ENCODE measurements around the gene GABRB2. TPM values are rescaled to one million over a fixed set of nuclear protein-coding genes. Genes with fewer than 3 reads are reported as not detected.

Gene GABRB2
- total and polyA plus RNA-seq, 4 donors, result 0.08 TPM; not detected in 3

DNA sequence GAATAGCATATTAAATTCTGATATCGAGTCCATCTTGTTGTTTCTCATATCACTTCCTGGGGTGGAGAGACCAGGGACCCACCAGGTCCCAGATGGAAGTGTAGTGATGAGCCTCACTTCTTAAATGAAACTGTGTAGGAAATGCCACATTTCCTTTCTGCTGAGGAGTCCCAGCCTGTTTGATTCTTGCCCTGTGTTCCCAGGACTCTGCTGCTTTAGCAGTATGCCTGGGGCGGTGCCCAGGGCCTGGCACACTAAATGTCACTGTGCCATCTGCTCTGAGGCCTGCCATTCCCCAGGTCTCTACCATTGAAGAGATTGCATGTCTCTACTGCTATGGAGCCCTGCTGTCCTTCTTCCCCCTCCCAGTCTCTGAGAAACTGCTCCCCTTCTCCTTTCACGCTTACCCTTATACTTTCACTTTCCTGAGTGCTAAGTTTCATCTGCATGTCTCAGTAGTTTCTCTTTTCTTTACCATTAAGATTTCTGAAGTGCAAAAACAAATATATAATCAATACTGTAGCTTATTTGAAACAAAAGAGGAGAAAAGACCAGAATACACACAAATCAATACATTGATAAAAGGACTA is 260.4 kb downstream of the GABRB2 start:
- Histone ChIP-seq H3K36me3 (ENCODE audit: control insufficient read depth in 4 of 4, insufficient read depth in 3 of 4, low read depth in 1 of 4, low read length in 3 of 4) (no peaks in the 10 kb centered on the region), H3K27ac (ENCODE audit: low read depth in 1 of 2, low read length in 2 of 2) (no peak overlapping the region), H3K9ac (ENCODE audit: low read depth in 1 of 2, low read length in 2 of 2) (no peak overlapping the region), H3K4me1 (ENCODE audit: control insufficient read depth in 4 of 4, insufficient read depth in 4 of 4, low read length in 3 of 4) (no peaks in the 10 kb centered on the region), H3K4me3 (ENCODE audit: low read depth in 1 of 3, low read length in 3 of 3) (no peak overlapping the region), H3K9me3 (ENCODE audit: control insufficient read depth in 4 of 4, low read length in 3 of 4) (no peaks in the 10 kb centered on the region), H3K27me3 (ENCODE audit: control insufficient read depth in 4 of 4, insufficient read depth in 4 of 4, low read length in 3 of 4) (no peaks in the 10 kb centered on the region)
- TF ChIP-seq, protein P1, sequence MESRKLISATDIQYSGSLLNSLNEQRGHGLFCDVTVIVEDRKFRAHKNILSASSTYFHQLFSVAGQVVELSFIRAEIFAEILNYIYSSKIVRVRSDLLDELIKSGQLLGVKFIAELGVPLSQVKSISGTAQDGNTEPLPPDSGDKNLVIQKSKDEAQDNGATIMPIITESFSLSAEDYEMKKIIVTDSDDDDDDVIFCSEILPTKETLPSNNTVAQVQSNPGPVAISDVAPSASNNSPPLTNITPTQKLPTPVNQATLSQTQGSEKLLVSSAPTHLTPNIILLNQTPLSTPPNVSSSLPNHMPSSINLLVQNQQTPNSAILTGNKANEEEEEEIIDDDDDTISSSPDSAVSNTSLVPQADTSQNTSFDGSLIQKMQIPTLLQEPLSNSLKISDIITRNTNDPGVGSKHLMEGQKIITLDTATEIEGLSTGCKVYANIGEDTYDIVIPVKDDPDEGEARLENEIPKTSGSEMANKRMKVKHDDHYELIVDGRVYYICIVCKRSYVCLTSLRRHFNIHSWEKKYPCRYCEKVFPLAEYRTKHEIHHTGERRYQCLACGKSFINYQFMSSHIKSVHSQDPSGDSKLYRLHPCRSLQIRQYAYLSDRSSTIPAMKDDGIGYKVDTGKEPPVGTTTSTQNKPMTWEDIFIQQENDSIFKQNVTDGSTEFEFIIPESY (IDR thresholded peaks at IDR 0.05), result no peak
- TF ChIP-seq CTCF (IDR thresholded peaks at IDR 0.05; ENCODE audit: low read depth, low read length, missing input control), result no peak
- no peak for TF ChIP-seq EGR1 (IDR thresholded peaks at IDR 0.05; ENCODE audit: low read depth in 2 of 2)
- TF ChIP-seq HNF4A (conservative IDR thresholded peaks at IDR 0.05), result no peak
- TF ChIP-seq MAX (IDR thresholded peaks at IDR 0.05), result no peak
- 65% methylated on average over 3 of the region's 3 CpGs for WGBS
- no peak for DNase-seq (ENCODE audit: low spot score)

DNA sequence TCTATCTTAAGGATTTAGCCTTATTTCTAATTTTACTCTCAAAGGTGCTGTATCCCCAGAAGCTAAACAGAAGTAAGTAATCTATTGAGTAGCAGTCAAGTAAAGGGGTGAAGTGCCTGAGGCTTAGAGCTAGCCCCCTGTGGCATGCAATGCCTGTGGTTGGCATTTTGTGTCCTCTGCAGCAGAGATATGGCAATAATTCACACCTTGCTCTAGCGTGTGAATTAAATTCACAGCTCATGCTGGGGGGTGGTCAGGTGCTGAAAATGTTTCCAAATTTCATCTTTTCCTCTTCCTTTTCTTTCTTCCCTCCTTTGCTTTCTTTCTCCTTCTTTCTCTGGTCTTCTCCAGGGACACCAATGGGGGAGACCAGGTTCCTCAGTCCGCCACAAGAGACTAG is 262.1 kb downstream of the GABRB2 start:
- no peak for TF ChIP-seq RXRA (IDR thresholded peaks at IDR 0.05)
- H3K4me1 ChIP-seq (ENCODE audit: control insufficient read depth in 4 of 4, insufficient read depth in 4 of 4, low read length in 3 of 4), result no peaks in the 10 kb centered on the region
- 70% methylated on average over 2 of the region's 2 CpGs for WGBS
- H3K9ac ChIP-seq (ENCODE audit: low read depth in 1 of 2, low read length in 2 of 2), result no peak overlapping the region
- no peaks in the 10 kb centered on the region for H3K9me3 ChIP-seq (ENCODE audit: control insufficient read depth in 4 of 4, low read length in 3 of 4)
- no peak overlapping the region for H3K27ac ChIP-seq (ENCODE audit: low read depth in 1 of 2, low read length in 2 of 2)
- H3K4me3 ChIP-seq (ENCODE audit: low read depth in 1 of 3, low read length in 3 of 3), result no peak overlapping the region
- no peaks in the 10 kb centered on the region for H3K27me3 ChIP-seq (ENCODE audit: control insufficient read depth in 4 of 4, insufficient read depth in 4 of 4, low read length in 3 of 4)
- no peak for DNase-seq (ENCODE audit: low spot score)
- no peaks in the 10 kb centered on the region for H3K36me3 ChIP-seq (ENCODE audit: control insufficient read depth in 4 of 4, insufficient read depth in 3 of 4, low read depth in 1 of 4, low read length in 3 of 4)

DNA sequence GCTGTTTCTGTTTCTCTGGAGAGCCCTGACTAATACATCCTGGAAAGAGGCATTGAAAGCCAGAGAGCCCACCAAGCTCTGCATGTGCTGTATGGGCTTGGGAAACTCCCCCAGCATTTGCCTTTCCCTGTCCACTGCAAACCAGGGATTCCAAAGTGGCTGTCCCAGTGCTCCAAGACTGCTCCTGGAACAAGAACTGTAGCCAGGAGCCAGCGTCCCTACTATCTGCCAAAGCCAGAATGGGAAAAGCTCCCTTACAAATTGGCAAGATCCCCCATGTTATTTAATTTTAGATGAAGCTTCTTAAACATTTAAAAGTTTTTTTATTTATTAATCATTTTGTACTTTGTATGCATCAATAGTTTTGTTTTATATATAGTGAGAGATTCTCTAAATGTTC is 263.2 kb downstream of the GABRB2 start:
- no peak overlapping the region for H3K9ac ChIP-seq (ENCODE audit: low read depth in 1 of 2, low read length in 2 of 2)
- DNase-seq (ENCODE audit: low spot score), result no peak
- H3K27ac ChIP-seq (ENCODE audit: low read depth in 1 of 2, low read length in 2 of 2), result no peak overlapping the region
- no peaks in the 10 kb centered on the region for H3K36me3 ChIP-seq (ENCODE audit: control insufficient read depth in 4 of 4, insufficient read depth in 3 of 4, low read depth in 1 of 4, low read length in 3 of 4)
- no peaks in the 10 kb centered on the region for H3K27me3 ChIP-seq (ENCODE audit: control insufficient read depth in 4 of 4, insufficient read depth in 4 of 4, low read length in 3 of 4)
- no peak for TF ChIP-seq REST (IDR thresholded peaks at IDR 0.05)
- no peak for TF ChIP-seq FOXA2 (IDR thresholded peaks at IDR 0.05)
- TF ChIP-seq, protein P2, sequence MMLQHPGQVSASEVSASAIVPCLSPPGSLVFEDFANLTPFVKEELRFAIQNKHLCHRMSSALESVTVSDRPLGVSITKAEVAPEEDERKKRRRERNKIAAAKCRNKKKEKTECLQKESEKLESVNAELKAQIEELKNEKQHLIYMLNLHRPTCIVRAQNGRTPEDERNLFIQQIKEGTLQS (IDR thresholded peaks at IDR 0.05), result no peak
- TF ChIP-seq, protein P1 (IDR thresholded peaks at IDR 0.05), result no peak
- no peaks in the 10 kb centered on the region for H3K9me3 ChIP-seq (ENCODE audit: control insufficient read depth in 4 of 4, low read length in 3 of 4)
- WGBS, result 39% methylated on average over 1 of the region's 1 CpG
- H3K4me1 ChIP-seq (ENCODE audit: control insufficient read depth in 4 of 4, insufficient read depth in 4 of 4, low read length in 3 of 4), result no peaks in the 10 kb centered on the region
- H3K4me3 ChIP-seq (ENCODE audit: low read depth in 1 of 3, low read length in 3 of 3), result no peak overlapping the region

All from liver (tissue), 9 donors.